SK-N-MC (cell line): ENCODE measurements around the gene SSH3.
A peak's percentile ranks its signal among the peaks of the same experiment; 100 is the strongest.

Experiments used
- DNase-seq: peaks from one replicate; pipeline ENCODE4 v3.0.0-alpha.2; 2011; ENCODE audit warnings: low read depth, low spot score
- H3K27ac ChIP-seq: fragments of 200-600 bp; sonication (generic); 2 replicates; pipeline ENCODE4 v1.5.1; 2016; ENCODE audit warnings: mixed run types
- H3K36me3 ChIP-seq: fragments of 200-600 bp; sonication (generic); 2 replicates; pipeline ENCODE4 v1.6.1; 2017; ENCODE audit warnings: antibody characterized with exemption, low read length, mixed read lengths; ENCODE audit not compliant: insufficient read depth
- H3K4me3 ChIP-seq: fragments of 200-600 bp; sonication (generic); 2 replicates; pipeline ENCODE4 v1.5.1; 2016
- H3K9ac ChIP-seq: fragments of 200-600 bp; sonication (generic); 2 replicates; pipeline ENCODE4 v1.8.0; 2017; ENCODE audit warnings: mixed run types, mixed read lengths; ENCODE audit not compliant: insufficient read length
- H3K9me3 ChIP-seq: fragments of 200-600 bp; sonication (generic); 2 replicates; pipeline ENCODE4 v1.6.1; 2017; ENCODE audit warnings: low read depth, mild to moderate bottlenecking, antibody characterized with exemption, low read length, moderate library complexity, mixed read lengths
- EZH2 ChIP-seq: fragments of 200-600 bp; sonication (generic); IDR thresholded peaks from one replicate; pipeline ENCODE4 v1.6.1; 2017; ENCODE audit warnings: antibody characterized with exemption
- FOXP2 ChIP-seq: optimal IDR thresholded peaks from 2 replicates; pipeline ENCODE3; 2011; ENCODE audit warnings: mild to moderate bottlenecking, moderate library complexity; ENCODE audit not compliant: insufficient read depth; ENCODE audit errors: extremely low read length, control extremely low read depth
- POLR2AphosphoS5 ChIP-seq: IDR thresholded peaks from 2 replicates; pipeline ENCODE4 v1.6.1; 2012; ENCODE audit warnings: mild to moderate bottlenecking, low read depth, low read length, borderline replicate concordance

SSH3 gene

GRCh38 chr11:67349036-67349435 lies 45.7 kb downstream of the SSH3 start:
- no peak for DNase-seq
- H3K9me3 ChIP-seq: no peaks in the 10 kb centered on the region
- H3K36me3 ChIP-seq: no peaks in the 10 kb centered on the region
- H3K9ac ChIP-seq: no peak overlapping the region
- no peak overlapping the region for H3K4me3 ChIP-seq
- H3K27ac ChIP-seq: no peak overlapping the region
- TF ChIP-seq FOXP2: no peak
- no peak for TF ChIP-seq POLR2AphosphoS5
- no peak for TF ChIP-seq EZH2

- H3K27ac ChIP-seq: no peak overlapping the region
Measured at GRCh38 chr11:67349457-67349856, 46.1 kb downstream of the SSH3 start.

GRCh38 chr11:67349928-67350465 lies 46.7 kb downstream of the SSH3 start:
- Histone ChIP-seq H3K9ac (no peak overlapping the region), H3K36me3 (no peaks in the 10 kb centered on the region), H3K27ac (no peak overlapping the region), H3K4me3 (no peak overlapping the region), H3K9me3 (no peaks in the 10 kb centered on the region)
- no peak for TF ChIP-seq EZH2
- no peak for TF ChIP-seq FOXP2
- TF ChIP-seq POLR2AphosphoS5: no peak
- DNase-seq: no peak

More at GRCh38 chr11:67349457-67349856, 46.1 kb downstream of the SSH3 start:
- Histone ChIP-seq H3K9me3 (no peaks in the 10 kb centered on the region), H3K4me3 (no peak overlapping the region), H3K36me3 (no peaks in the 10 kb centered on the region), H3K9ac (no peak overlapping the region)
- TF ChIP-seq FOXP2 (no peak), POLR2AphosphoS5 (no peak), EZH2 (no peak)
- no peak for DNase-seq

- Histone ChIP-seq H3K9me3 (no peaks in the 10 kb centered on the region), H3K36me3 (no peaks in the 10 kb centered on the region), H3K4me3 (no peak overlapping the region), H3K9ac (no peak overlapping the region), H3K27ac (no peak overlapping the region)
- DNase-seq: no peak
- no peak for TF ChIP-seq FOXP2
- no peak for TF ChIP-seq POLR2AphosphoS5
- TF ChIP-seq EZH2: no peak
Measured at GRCh38 chr11:67351275-67352005, 48.1 kb downstream of the SSH3 start.

- peak overlapping the region; percentile 87 for H3K4me3 ChIP-seq
- peak overlapping the region; percentile 29; the same call in 1 of the 2 replicates for H3K27ac ChIP-seq
- DNase-seq: no peak
- TF ChIP-seq FOXP2: no peak
- no peak for TF ChIP-seq EZH2
- TF ChIP-seq POLR2AphosphoS5: no peak
- H3K36me3 ChIP-seq: no peaks in the 10 kb centered on the region
- H3K9ac ChIP-seq: peak overlapping the region; percentile 64
- no peaks in the 10 kb centered on the region for H3K9me3 ChIP-seq
Measured at GRCh38 chr11:67352546-67353316, 49.4 kb downstream of the SSH3 start.

GRCh38 chr11:67353317-67354074 lies 50.2 kb downstream of the SSH3 start, which contains the start of gene POLD4:
Gene POLD4, minus strand, starts transcription at chr11:67353546. Its CDS starts 147 bp downstream, at chr11:67353399.
- peak within 1 kb of the TSS; percentile 87 for H3K4me3 ChIP-seq
- no peaks in the 10 kb centered on the region for H3K36me3 ChIP-seq
- no peak for DNase-seq
- no peaks in the 10 kb centered on the region for H3K9me3 ChIP-seq
- no peak for TF ChIP-seq FOXP2
- TF ChIP-seq POLR2AphosphoS5: no peak
- TF ChIP-seq EZH2: no peak
- peak within 1 kb of the TSS; percentile 64 for H3K9ac ChIP-seq
- H3K27ac ChIP-seq: peak within 1 kb of the TSS; percentile 62

- Histone ChIP-seq H3K36me3 (no peaks in the 10 kb centered on the region), H3K4me3 (peak overlapping the region; percentile 87), H3K9me3 (no peaks in the 10 kb centered on the region), H3K9ac (peak overlapping the region; percentile 35), H3K27ac (peak overlapping the region; percentile 62)
- no peak for DNase-seq
- no peak for TF ChIP-seq POLR2AphosphoS5
- no peak for TF ChIP-seq FOXP2
- no peak for TF ChIP-seq EZH2
Measured at GRCh38 chr11:67354075-67355022, 51.0 kb downstream of the SSH3 start.
